OCI-LY7 (cell line): ENCODE measurements around the gene NRP1.

ENCODE experiments used
- CTCF ChIP-seq: fragments of 200-600 bp; sonication (generic); conservative IDR thresholded peaks from 2 replicates; pipeline ENCODE4 v1.5.1; 2014; ENCODE audit warnings: mild to moderate bottlenecking, antibody characterized with exemption, low read length, moderate library complexity, mixed read lengths
- EZH2phosphoT487 ChIP-seq: fragments of 200-600 bp; sonication (generic); IDR thresholded peaks from 2 replicates; pipeline ENCODE4 v1.6.1; 2018; ENCODE audit warnings: low read depth, borderline replicate concordance, mild to moderate bottlenecking, mixed run types, antibody characterized with exemption, low read length, moderate library complexity, mixed read lengths

GRCh38 chr10:33365871-33366411 lies 31.5 kb upstream of the NRP1 start:
- TF ChIP-seq CTCF: no peak
- no peak for TF ChIP-seq EZH2phosphoT487
